ENCODE results near the gene ZBTB37. TPM values are rescaled to one million over a fixed set of nuclear protein-coding genes. Genes with fewer than 3 reads are reported as not detected.

ZBTB37 gene
- total RNA-seq, 2 experiments from 2014 or later: 15.1 to 16.0 TPM

- intact Hi-C loops (cut with DNase I, micrococcal nuclease): no loop called here
These were observed 32.2 kb downstream of the ZBTB37 start for GRCh38 chr1:173900427-173900826.

GRCh38 chr1:173900992-173901391 is 32.8 kb downstream of the ZBTB37 start:
- Histone ChIP-seq H3K4me1 (ENCODE audit: insufficient read depth, low read length) (no peaks in the 10 kb centered on the region), H3K27ac (ENCODE audit: low read depth in 1 of 2, low read length in 2 of 2) (no peak overlapping the region), H3K9me3 (ENCODE audit: control insufficient read depth in 1 of 2, insufficient read depth in 1 of 2, low read length in 2 of 2) (no peaks in the 10 kb centered on the region), H3K36me3 (ENCODE audit: insufficient read depth, low read length) (no peaks in the 10 kb centered on the region), H3K4me3 (ENCODE audit: low read length) (no peak overlapping the region), H3K27me3 (ENCODE audit: control insufficient read depth in 1 of 2, insufficient read depth in 2 of 2, low read length in 2 of 2) (no peaks in the 10 kb centered on the region)
- intact Hi-C loops (cut with DNase I, micrococcal nuclease): no loop called here
- ChIA-PET POLR2A (no interaction called here), CTCF (interaction anchor here (0.7 kb wide), 2 partner anchors 265 to 461 kb away, joined by 3 to 4 read pairs; no protein-coding TSS in a partner anchor)
- peaks cover 3% of the 10 kb centered on the region for H3K9me3 Mint-ChIP-seq
- TF ChIP-seq CTCF (IDR thresholded peaks at IDR 0.05): no peak
- H3K27ac Mint-ChIP-seq: no peak overlapping the region
- ATAC-seq (ENCODE audit: poor library complexity): no peak
- no peak for DNase-seq
- peaks cover 26% of the 10 kb centered on the region for H3K4me1 Mint-ChIP-seq (ENCODE audit: low read depth)
- H3K36me3 Mint-ChIP-seq (ENCODE audit: low read depth): peaks cover 29% of the 10 kb centered on the region
- no peaks in the 10 kb centered on the region for H3K27me3 Mint-ChIP-seq
- no peak overlapping the region for H3K4me3 Mint-ChIP-seq

More at GRCh38 chr1:173900427-173900826, 32.2 kb downstream of the ZBTB37 start:
- Mint-ChIP-seq H3K9me3 (no peaks in the 10 kb centered on the region), H3K27me3 (no peaks in the 10 kb centered on the region), H3K4me3 (no peak overlapping the region), H3K4me1 (ENCODE audit: low read depth) (peaks cover 26% of the 10 kb centered on the region), H3K36me3 (ENCODE audit: low read depth) (peaks cover 29% of the 10 kb centered on the region), H3K27ac (no peak overlapping the region)
- H3K4me3 ChIP-seq (ENCODE audit: low read length): no peak overlapping the region
- H3K9me3 ChIP-seq (ENCODE audit: control insufficient read depth in 1 of 2, insufficient read depth in 1 of 2, low read length in 2 of 2): no peaks in the 10 kb centered on the region
- ChIA-PET CTCF (no interaction called here), POLR2A (no interaction called here)
- H3K36me3 ChIP-seq (ENCODE audit: insufficient read depth, low read length): no peaks in the 10 kb centered on the region
- H3K27ac ChIP-seq (ENCODE audit: low read depth in 1 of 2, low read length in 2 of 2): no peak overlapping the region
- no peak for ATAC-seq (ENCODE audit: poor library complexity)
- H3K4me1 ChIP-seq (ENCODE audit: insufficient read depth, low read length): no peaks in the 10 kb centered on the region
- TF ChIP-seq CTCF (IDR thresholded peaks at IDR 0.05): no peak
- H3K27me3 ChIP-seq (ENCODE audit: control insufficient read depth in 1 of 2, insufficient read depth in 2 of 2, low read length in 2 of 2): no peaks in the 10 kb centered on the region
- DNase-seq: no peak

GRCh38 chr1:173903827-173904531 is 35.8 kb downstream of the ZBTB37 start:
- Mint-ChIP-seq H3K27ac (no peak overlapping the region), H3K4me1 (ENCODE audit: low read depth) (peaks cover 15% of the 10 kb centered on the region), H3K27me3 (no peaks in the 10 kb centered on the region), H3K4me3 (no peak overlapping the region), H3K9me3 (peaks cover 3% of the 10 kb centered on the region), H3K36me3 (ENCODE audit: low read depth) (peaks cover 31% of the 10 kb centered on the region)
- no peaks in the 10 kb centered on the region for H3K9me3 ChIP-seq (ENCODE audit: control insufficient read depth in 1 of 2, insufficient read depth in 1 of 2, low read length in 2 of 2)
- no peak for TF ChIP-seq CTCF (IDR thresholded peaks at IDR 0.05)
- ChIA-PET POLR2A (no interaction called here), CTCF (no interaction called here)
- H3K4me3 ChIP-seq (ENCODE audit: low read length): no peak overlapping the region
- no peaks in the 10 kb centered on the region for H3K36me3 ChIP-seq (ENCODE audit: insufficient read depth, low read length)
- no peak for ATAC-seq (ENCODE audit: poor library complexity)
- intact Hi-C loops (cut with DNase I, micrococcal nuclease): no loop called here
- H3K4me1 ChIP-seq (ENCODE audit: insufficient read depth, low read length): no peaks in the 10 kb centered on the region
- no peaks in the 10 kb centered on the region for H3K27me3 ChIP-seq (ENCODE audit: control insufficient read depth in 1 of 2, insufficient read depth in 2 of 2, low read length in 2 of 2)
- no peak for DNase-seq
- H3K27ac ChIP-seq (ENCODE audit: low read depth in 1 of 2, low read length in 2 of 2): no peak overlapping the region
